Measurements from ENCODE around the gene ZBED1.
"Not testable (repeated sequence)": the region's sequence is repeated elsewhere in the genome, so short reads cannot be mapped to it uniquely, and the experiment has no call there.

ZBED1 gene

GRCh38 chrX:2474963-2475726 is 25.6 kb downstream of the ZBED1 start:
- DNase-seq (ENCODE audit: low spot score): no peak

DNA sequence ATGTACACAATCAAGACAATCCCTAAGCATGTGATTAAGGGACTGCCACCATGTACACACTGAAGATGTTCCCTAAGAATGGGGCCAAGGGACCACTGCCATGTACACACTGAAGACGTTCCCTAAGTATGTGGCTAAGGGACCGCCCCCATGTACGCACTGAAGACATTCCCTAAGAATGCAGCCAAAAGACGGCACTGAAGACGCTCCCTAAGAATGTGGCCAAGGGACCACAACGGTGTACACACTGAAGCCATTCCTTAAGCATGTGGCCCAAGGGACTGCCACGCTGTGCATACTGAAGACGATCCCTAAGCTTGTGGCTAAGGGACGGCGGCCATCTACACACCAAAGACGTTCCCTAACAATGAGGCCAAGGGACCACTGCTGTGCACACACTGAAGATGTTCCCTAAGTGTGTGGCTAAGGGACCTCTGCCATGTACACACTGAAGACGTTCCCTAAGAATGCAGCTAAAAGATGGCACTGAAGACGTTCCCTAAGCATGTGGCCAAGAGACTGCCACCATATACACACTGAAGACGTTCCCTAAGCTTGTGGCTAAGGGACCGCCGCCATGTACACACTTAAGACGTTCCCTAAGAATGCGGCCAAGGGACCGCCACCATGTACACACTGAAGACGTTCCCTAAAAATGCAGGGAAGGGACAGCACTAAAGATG is 26.4 kb downstream of the ZBED1 start:
- no peak for DNase-seq (ENCODE audit: low spot score)

- not testable (repeated sequence) for DNase-seq (ENCODE audit: low spot score)
Observed at GRCh38 chrX:2473064-2473463, 27.7 kb downstream of the ZBED1 start.

DNA sequence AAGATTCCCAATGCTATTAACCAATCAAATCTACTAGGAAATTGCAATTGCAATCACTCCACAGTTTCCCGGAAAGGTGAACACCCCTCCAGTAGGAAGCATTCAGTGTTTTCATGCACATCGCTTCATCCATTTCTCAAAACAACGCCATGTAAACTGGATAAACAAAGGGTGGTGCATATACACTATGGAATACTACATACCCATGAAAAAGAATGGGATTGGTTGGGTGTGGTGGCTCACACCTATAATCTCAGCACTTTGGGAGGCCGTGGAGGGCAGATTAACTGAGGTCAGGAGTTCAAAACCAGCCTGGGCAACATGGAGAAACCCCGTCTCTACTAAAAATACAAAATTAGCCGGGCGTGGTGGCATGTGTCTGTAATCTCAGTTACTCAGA is 29.1 kb downstream of the ZBED1 start:
- no peak for DNase-seq (ENCODE audit: low spot score)

DNA sequence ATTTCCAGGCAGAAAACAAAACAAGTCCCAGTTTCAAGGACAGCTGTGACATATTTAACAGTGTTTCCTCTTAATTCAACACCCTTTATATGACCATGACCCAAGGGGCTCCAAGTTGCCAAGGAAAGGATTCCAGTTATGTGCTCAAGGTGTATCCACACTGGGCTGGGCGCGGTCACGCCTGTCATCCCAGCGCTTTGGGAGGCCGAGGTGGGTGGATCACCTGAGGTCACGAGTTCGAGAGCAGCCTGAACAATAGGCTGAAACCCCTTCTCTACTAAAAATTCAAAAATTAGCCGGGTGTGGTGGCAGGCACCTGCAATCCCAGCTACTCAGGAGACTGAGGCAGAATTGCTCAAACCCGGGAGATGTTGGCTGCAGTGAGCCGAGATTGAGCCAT is 29.6 kb downstream of the ZBED1 start:
- DNase-seq (ENCODE audit: low spot score): not testable (repeated sequence)

GRCh38 chrX:2469852-2470251 is 30.9 kb downstream of the ZBED1 start:
- DNase-seq (ENCODE audit: low spot score): not testable (repeated sequence)

DNA sequence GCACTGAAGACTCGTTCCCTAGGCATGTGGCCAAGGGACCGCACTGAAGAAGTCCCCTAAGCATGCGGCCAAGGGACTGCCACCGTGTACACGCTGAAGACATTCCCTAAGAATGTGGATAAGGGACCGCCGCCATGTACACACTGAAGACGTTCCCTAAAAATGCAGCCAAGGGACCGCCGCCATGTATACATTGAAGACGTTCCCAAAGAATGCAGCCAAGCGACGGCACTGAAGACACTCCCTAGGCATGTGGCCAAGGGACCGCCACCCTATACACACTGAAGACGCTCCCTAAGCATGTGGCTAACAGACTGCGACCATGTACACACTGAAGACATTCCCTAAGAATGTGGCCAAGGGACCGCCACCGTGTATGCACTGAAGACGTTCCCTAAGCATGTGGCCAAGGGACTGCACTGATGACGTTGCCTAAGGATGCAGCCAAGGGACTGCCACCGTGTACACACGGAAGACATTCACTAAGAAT is 31.5 kb downstream of the ZBED1 start:
- no peak for DNase-seq (ENCODE audit: low spot score)

GRCh38 chrX:2468261-2469195 is 32.2 kb downstream of the ZBED1 start:
- DNase-seq (ENCODE audit: low spot score): no peak

GRCh38 chrX:2466876-2467656 is 33.7 kb downstream of the ZBED1 start:
- no peak for DNase-seq (ENCODE audit: low spot score)

DNA sequence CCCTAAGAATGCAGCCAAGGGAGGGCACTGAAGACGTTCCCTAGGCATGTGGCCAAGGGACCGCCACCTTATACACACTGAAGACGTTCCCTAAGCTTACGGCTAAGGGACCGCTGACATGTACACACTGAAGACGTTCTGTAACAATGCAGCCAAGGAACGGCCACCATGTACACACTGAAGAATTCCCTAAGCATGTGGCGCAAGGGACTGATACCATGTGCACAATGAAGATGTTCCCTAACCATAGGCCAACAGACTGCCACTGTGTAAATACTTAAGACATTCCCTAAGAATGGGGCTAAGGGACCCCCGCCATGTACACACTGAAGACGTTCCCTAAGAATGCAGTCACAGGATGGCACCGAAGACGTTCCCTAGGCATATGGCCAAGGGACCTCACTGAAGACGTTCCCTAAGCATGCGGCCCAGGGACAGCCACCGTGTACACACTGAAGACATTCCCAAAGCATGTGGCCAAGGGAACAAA is 36.1 kb downstream of the ZBED1 start:
- DNase-seq (ENCODE audit: low spot score): no peak

DNA sequence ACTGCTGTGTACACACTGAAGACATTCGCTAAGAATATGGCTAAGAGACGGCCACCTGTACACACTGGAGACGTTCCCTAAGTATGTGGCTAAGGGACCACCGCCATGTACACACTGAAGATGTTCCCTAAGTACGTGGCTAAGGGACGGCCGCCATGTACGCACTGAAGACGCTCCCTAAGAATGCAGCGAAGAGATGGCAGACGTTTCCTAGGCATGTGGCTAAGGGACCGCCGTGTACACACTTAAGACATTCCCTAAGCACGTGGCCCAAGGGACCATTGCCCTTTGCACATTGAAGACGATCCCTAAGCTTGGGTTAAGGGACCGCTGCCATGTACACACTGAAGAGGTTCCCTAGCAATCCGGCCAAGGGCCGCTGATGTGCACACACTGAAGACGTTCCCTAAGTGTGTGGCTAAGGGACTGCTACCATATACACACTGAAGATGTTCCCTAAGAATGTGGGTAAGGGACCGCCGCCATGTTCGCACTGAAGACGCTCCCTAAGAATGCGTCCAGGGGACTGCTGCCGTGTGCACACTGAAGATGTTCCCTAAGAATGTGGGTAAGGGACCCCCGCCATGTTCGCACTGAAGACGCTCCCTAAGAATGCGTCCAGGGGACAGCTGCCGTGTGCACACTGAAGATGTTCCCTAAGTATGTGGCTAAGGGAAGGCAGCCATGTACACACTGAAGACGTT is 36.7 kb downstream of the ZBED1 start:
- DNase-seq (ENCODE audit: low spot score): no peak

- DNase-seq (ENCODE audit: low spot score): not testable (repeated sequence)
Observed at GRCh38 chrX:2463481-2463880, 37.3 kb downstream of the ZBED1 start.

DNA sequence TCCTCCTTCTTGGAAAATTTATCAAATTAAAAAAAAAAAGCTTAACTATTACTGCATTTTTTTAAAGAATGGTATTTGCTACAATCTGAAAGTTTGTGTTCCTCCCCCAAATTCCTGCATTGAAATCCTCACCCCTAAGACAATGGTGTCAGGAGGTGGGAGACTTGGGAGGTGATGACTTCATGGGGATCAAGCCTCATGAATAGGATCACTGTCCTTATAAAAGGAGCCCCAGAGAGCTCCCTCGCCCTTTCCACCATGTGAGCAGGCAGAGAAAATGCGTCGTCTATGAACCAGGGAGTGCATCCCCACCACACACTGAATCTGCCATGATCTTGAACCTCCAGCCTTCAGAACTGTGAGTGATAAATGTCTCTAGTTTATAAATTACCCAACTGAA is 38.0 kb downstream of the ZBED1 start:
- no peak for DNase-seq (ENCODE audit: low spot score)

DNA sequence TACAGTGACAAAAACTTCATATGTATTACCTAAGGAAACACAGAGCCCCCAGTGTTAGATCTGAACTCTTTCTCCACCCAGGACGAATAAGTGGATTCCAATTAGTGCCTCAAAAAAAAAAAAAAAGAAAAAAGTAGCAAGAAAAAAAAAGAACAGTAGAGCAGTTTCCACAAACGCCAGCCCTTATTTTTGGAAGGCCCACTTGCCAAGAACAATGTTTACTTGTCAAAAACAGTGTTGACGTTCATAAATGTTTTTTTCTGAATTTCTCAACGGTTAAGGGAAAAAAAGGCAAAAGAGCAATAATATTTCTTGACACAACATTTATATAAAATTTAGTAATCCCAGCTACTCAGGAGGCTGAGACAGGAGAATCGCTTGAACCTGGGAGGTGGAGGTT is 38.7 kb downstream of the ZBED1 start:
- DNase-seq (ENCODE audit: low spot score): no peak

GRCh38 chrX:2461711-2462016 is 39.1 kb downstream of the ZBED1 start:
- no peak for DNase-seq (ENCODE audit: low spot score)

- DNase-seq (ENCODE audit: low spot score): not testable (repeated sequence)
Observed at GRCh38 chrX:2460821-2461710, 39.7 kb downstream of the ZBED1 start.

DNA sequence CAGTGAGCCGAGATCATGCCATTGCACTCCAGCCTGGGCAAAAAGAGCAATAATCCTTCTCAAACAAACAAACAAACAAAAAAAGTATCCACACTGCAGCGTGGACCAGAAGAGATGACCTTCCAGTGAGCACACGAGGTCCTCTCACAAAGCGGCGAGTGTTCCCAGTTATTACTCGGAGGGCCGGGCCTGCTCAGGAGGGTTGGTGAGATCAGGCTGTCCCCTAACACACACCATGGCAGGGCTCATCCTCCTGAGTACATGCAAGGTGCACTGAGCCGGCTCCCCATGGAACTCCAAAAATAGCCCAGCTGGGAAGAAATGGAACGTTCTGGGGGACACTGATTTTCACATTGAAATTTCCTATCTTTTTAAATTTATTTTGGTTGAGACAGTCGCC is 40.7 kb downstream of the ZBED1 start:
- not testable (repeated sequence) for DNase-seq (ENCODE audit: low spot score)

DNA sequence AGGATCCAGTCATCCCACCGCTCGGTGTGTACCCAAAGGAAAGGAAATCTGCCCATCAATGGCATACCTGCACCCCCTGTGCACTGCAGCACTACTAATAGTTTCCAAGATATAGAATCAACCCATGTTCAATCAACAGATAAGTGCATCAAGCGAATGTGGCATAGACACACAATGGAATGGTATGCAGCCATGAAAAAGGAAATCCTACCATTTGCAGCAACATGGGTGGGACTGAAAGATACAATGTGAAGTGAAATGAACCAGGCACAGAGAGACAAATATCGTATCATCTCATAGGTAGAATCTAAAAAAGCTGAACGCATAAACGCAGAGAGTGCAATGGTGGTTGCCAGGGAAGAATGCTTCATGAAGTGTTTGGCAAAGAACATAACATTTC is 42.5 kb downstream of the ZBED1 start:
- DNase-seq (ENCODE audit: low spot score): no peak

DNA sequence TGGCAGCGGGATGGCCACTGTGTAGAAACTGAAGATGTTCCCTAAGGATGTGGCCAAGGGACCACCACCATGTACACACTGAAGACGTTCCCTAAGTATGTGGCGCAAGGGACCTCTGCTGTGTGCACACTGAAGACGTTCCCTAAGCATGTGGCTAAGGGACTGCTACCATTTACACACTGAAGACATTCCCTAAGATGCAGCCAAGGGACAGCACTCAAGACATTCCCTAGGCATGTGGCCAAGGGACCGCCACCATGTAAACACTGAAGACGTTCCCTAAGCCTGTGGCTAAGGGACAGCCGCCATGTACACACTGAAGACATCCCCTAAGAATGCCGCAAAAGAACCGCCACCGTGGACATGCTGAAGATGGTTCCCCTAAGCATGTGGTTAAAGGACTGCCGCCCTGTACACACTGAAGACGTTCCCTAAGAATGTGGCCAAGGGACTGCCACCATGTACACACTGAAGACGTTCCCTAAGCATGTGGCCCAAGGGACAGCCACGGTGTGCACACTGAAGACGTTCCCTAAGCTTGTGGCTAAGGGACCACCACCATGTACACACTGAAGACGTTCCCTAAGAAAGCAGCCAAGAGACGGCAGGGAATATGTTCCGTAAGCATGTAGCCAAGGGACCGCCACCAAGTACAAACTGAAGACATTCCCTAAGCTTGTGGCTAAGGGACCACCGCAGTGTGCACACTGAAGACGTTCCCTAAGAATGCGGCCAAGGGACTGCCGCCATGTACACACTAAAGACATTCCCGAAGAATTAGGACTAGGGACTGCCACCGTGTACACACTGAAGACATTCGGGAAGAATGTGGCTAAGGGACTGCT is 43.3 kb downstream of the ZBED1 start:
- no peak for DNase-seq (ENCODE audit: low spot score)
